ENCODE measurements around the gene RASAL1. TPM values are rescaled to one million over a fixed set of nuclear protein-coding genes. Genes with fewer than 3 reads are reported as not detected.
A peak's percentile ranks its signal among the peaks of the same experiment; 100 is the strongest.

Gene RASAL1
- total RNA-seq, 1 experiment from 2014 or later, result not detected

DNA sequence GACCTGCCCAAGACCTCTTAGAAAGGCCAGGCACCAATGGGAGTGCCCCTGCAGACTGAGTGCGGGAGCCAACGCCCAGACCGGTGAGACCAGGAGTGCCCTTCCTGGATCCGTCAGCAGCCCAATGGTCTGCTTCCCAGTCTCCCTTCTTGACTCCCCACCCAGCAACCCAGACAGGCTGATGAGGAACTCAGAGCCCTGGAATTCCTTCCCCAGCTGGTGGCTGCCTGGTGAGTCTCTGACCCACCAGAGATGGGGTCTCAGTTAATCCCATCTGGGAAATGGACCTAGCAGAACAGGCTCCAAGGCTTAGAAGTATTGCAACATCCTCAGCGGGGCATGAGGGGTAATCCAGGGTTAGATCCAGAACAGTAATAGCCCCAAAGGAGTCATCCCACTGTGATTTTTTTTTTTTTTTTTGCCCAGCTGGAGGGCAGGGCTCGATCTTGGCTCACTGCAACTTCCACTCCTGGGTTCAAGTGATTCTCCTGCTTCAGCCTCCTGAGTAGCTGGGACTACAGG, 1.5 kb upstream of the RASAL1 start:
- POLR2A ChIA-PET, result no interaction called here
- no peaks in the 10 kb centered on the region for H3K36me3 ChIP-seq (ENCODE audit: control insufficient read depth, insufficient read depth, low read length)
- BruUV-seq (replicated peaks), result no TSS peak
- no peak overlapping the region for H3K4me3 Mint-ChIP-seq (ENCODE audit: unreplicated experiment)
- no peak for DNase-seq
- H3K9me3 Mint-ChIP-seq (ENCODE audit: unreplicated experiment), result no peaks in the 10 kb centered on the region
- CTCF ChIA-PET, result interaction anchor here (0.5 kb wide), 1 partner anchor 613 kb away, joined by 3 read pairs; no protein-coding TSS in a partner anchor
- no peaks in the 10 kb centered on the region for H3K4me1 Mint-ChIP-seq (ENCODE audit: low read depth, unreplicated experiment)
- no peaks in the 10 kb centered on the region; the same call in 1 of the 2 replicates for H3K4me1 ChIP-seq
- H3K27me3 ChIP-seq (replicated peaks; ENCODE audit: control insufficient read depth, insufficient read depth, low read length), result no peaks in the 10 kb centered on the region
- no peaks in the 10 kb centered on the region for H3K9me3 ChIP-seq
- no peaks in the 10 kb centered on the region for H3K36me3 Mint-ChIP-seq (ENCODE audit: insufficient read depth, unreplicated experiment)
- no peaks in the 10 kb centered on the region for H3K27me3 Mint-ChIP-seq (ENCODE audit: insufficient read depth, unreplicated experiment)
- TF ChIP-seq CTCF (IDR thresholded peaks at IDR 0.05; ENCODE audit: insufficient read depth in 1 of 2, low read depth in 1 of 2, low read length in 1 of 2, severe bottlenecking in 1 of 2, unreplicated experiment in 1 of 2), result no peak
- H3K27ac Mint-ChIP-seq (ENCODE audit: unreplicated experiment), result no peak overlapping the region
- H3K4me3 ChIP-seq (ENCODE audit: low read depth, low read length), result no peak overlapping the region
- intact Hi-C loops (cut with micrococcal nuclease; ENCODE audit: unreplicated experiment), result no loop called here

GRCh38 chr12:113136128-113136989, 798 bp upstream of the RASAL1 start:
- Mint-ChIP-seq H3K36me3 (ENCODE audit: insufficient read depth, unreplicated experiment) (no peaks in the 10 kb centered on the region), H3K27ac (ENCODE audit: unreplicated experiment) (no peak overlapping the region), H3K4me1 (ENCODE audit: low read depth, unreplicated experiment) (no peaks in the 10 kb centered on the region), H3K4me3 (ENCODE audit: unreplicated experiment) (peak overlapping the region; percentile 60), H3K27me3 (ENCODE audit: insufficient read depth, unreplicated experiment) (no peaks in the 10 kb centered on the region), H3K9me3 (ENCODE audit: unreplicated experiment) (no peaks in the 10 kb centered on the region)
- no peaks in the 10 kb centered on the region; the same call in 1 of the 2 replicates for H3K4me1 ChIP-seq
- no peak for DNase-seq
- TF ChIP-seq CTCF (IDR thresholded peaks at IDR 0.05; ENCODE audit: insufficient read depth in 1 of 2, low read depth in 1 of 2, low read length in 1 of 2, severe bottlenecking in 1 of 2, unreplicated experiment in 1 of 2), result no peak
- intact Hi-C loops (cut with micrococcal nuclease; ENCODE audit: unreplicated experiment), result no loop called here
- H3K4me3 ChIP-seq (ENCODE audit: low read depth, low read length), result no peak overlapping the region
- H3K9me3 ChIP-seq, result no peaks in the 10 kb centered on the region
- CTCF ChIA-PET, result interaction anchor here (0.5 to 1.1 kb wide), 2 partner anchors 17 to 613 kb away, joined by 3 to 4 read pairs; no protein-coding TSS in a partner anchor
- H3K27me3 ChIP-seq (replicated peaks; ENCODE audit: control insufficient read depth, insufficient read depth, low read length), result no peaks in the 10 kb centered on the region
- POLR2A ChIA-PET, result no interaction called here
- H3K36me3 ChIP-seq (ENCODE audit: control insufficient read depth, insufficient read depth, low read length), result no peaks in the 10 kb centered on the region
- BruUV-seq (replicated peaks), result no TSS peak

DNA sequence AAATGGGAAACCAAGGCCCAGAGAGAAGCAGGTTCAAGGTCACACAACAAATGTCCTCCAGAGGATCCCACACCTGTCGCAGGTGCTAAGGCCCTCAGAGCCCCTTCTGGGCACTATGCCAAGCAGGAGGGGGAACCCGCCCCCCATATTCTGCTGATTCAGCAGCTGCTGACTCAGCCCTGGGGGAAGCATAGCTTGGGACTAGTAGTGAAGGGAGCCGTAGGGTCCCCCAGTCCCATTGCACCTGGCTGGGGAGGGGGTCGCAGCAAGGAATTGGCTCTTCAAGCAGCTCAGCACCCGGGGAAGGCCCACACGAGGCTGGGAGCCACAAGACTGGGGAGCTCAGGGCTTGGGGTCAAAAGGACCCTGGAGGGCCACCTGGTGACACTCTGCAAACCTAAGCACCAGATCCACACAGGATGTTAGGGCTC, 1.0 kb downstream of the RASAL1 start:
- TF ChIP-seq CTCF (IDR thresholded peaks at IDR 0.05; ENCODE audit: insufficient read depth in 1 of 2, low read depth in 1 of 2, low read length in 1 of 2, severe bottlenecking in 1 of 2, unreplicated experiment in 1 of 2), result no peak
- H3K27ac Mint-ChIP-seq (ENCODE audit: unreplicated experiment), result no peak overlapping the region
- no peaks in the 10 kb centered on the region for H3K27me3 Mint-ChIP-seq (ENCODE audit: insufficient read depth, unreplicated experiment)
- H3K27me3 ChIP-seq (replicated peaks; ENCODE audit: control insufficient read depth, insufficient read depth, low read length), result no peaks in the 10 kb centered on the region
- ChIA-PET CTCF (interaction anchor here (0.5 kb wide), 1 partner anchor 27 kb away, joined by 5 read pairs; no protein-coding TSS in a partner anchor), POLR2A (no interaction called here)
- H3K36me3 Mint-ChIP-seq (ENCODE audit: insufficient read depth, unreplicated experiment), result no peaks in the 10 kb centered on the region
- H3K9me3 ChIP-seq, result no peaks in the 10 kb centered on the region
- intact Hi-C loops (cut with micrococcal nuclease; ENCODE audit: unreplicated experiment), result no loop called here
- H3K4me1 ChIP-seq, result no peaks in the 10 kb centered on the region; the same call in 1 of the 2 replicates
- DNase-seq, result no peak
- H3K4me1 Mint-ChIP-seq (ENCODE audit: low read depth, unreplicated experiment), result no peaks in the 10 kb centered on the region
- BruUV-seq (replicated peaks), result no TSS peak
- no peaks in the 10 kb centered on the region for H3K9me3 Mint-ChIP-seq (ENCODE audit: unreplicated experiment)
- no peak overlapping the region for H3K4me3 Mint-ChIP-seq (ENCODE audit: unreplicated experiment)
- H3K36me3 ChIP-seq (ENCODE audit: control insufficient read depth, insufficient read depth, low read length), result no peaks in the 10 kb centered on the region
- no peak overlapping the region for H3K4me3 ChIP-seq (ENCODE audit: low read depth, low read length)

Measured in Caco-2 (cell line).